ENCODE data around the gene LYPD6B. TPM values are rescaled to one million over a fixed set of nuclear protein-coding genes. Genes with fewer than 3 reads are reported as not detected.
"Not testable (repeated sequence)": the region's sequence is repeated elsewhere in the genome, so short reads cannot be mapped to it uniquely, and the experiment has no call there.

Gene LYPD6B
- total RNA-seq, 2 donors from 2014 or later: 1.4 TPM; not detected in 1

DNA sequence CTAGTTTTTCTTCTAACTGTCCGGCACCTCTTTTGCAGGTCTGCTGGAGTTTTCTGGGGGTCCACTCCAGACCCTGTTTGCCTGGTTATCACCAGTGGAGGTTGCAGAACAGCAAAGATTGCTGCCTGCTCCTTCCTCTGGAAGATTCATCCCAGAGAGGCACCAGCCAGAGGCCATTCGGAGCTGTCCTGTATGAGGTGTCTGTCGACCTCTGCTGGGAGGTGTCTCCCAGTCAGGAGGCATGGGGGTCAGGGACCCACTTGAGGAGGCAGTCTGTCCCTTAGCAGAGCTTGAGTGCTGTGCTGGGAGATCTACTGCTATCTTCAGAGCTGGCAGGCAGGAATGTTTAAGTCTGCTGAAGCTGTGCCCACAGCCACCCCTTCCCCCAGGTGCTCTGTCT, 218.4 kb downstream of the LYPD6B start:
- not testable (repeated sequence) for ATAC-seq; H3K36me3 Mint-ChIP-seq (ENCODE audit: low read depth)
- peaks cover 26% of the 10 kb centered on the region for H3K27me3 Mint-ChIP-seq

DNA sequence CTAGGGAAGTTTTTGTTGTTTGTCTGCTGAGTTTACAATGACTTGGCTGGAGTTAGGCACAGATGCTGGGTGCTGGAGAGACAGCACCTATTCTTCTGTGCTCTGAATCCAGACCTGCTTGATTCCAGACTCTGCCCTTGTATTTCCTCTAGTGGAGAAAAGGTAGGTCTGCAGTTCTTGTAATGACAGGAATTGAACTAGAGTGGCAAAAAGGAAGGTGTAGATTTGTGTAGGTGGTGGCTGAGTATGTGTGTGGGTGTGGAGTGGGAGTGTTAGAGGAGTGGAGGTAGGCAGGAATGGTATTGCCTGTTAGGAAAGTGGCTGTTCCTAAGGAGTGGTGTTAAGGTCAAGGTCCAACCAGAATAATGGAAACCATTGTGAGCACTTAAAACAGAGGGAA, 220.0 kb downstream of the LYPD6B start:
- ATAC-seq: no peak
- Mint-ChIP-seq H3K27me3 (peaks cover 30% of the 10 kb centered on the region), H3K4me1 (no peaks in the 10 kb centered on the region), H3K27ac (no peak overlapping the region), H3K4me3 (no peak overlapping the region), H3K36me3 (ENCODE audit: low read depth) (peaks cover 5% of the 10 kb centered on the region)
- no peak for DNase-seq
- H3K9me3 ChIP-seq (ENCODE audit: control insufficient read depth, low read length, poor library complexity, severe bottlenecking): no peaks in the 10 kb centered on the region

More for the DNA sequence above, 218.4 kb downstream of the LYPD6B start:
- not testable (repeated sequence) for H3K27ac Mint-ChIP-seq; H3K4me3 Mint-ChIP-seq; H3K9me3 ChIP-seq (ENCODE audit: control insufficient read depth, low read length, poor library complexity, severe bottlenecking); DNase-seq; H3K4me1 Mint-ChIP-seq

DNA sequence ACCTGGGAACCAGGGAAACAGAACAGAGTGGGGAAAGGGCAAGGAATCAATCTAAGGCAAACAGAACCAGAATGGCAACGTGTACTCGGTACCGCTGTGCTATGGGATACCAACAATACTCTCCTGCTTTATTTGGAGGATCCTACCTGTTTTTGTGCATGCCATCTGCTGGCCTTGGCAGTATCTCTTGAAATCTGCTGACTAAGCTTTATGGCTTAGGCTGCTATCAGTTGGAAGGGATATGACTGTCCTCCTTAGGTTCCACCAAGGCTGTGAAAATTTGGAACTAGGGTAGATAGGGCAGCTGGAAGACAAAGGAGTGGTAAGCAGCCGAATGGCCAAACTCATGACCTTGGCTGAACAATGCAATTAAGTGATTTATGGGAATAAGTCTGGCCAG, 220.6 kb downstream of the LYPD6B start:
- DNase-seq (no peak), ATAC-seq (no peak)
- no peaks in the 10 kb centered on the region for H3K4me1 Mint-ChIP-seq
- H3K27ac Mint-ChIP-seq: no peak overlapping the region
- H3K27me3 Mint-ChIP-seq: peaks cover 34% of the 10 kb centered on the region
- H3K36me3 Mint-ChIP-seq (ENCODE audit: low read depth): peaks cover 5% of the 10 kb centered on the region
- H3K9me3 ChIP-seq (ENCODE audit: control insufficient read depth, low read length, poor library complexity, severe bottlenecking): no peaks in the 10 kb centered on the region
- H3K4me3 Mint-ChIP-seq: no peak overlapping the region

DNA sequence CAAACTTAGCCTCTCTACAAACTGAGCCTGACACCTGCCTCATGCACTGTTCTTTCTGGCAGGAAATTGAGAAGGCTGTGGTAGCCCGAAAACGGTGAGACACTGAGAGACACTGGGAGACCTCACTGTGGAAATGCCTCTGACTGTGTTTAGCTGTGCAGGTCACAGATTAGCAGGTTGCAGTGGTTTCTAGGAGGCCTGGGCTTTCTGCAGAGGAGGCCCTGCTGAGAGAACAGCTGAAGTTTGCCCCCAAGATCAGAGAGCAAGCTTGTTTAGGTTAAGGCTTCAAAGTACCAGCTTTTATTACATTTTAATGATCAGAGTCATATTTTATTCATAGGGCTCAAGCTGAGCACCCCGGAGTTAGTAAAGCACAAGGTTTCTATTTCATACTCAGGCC, 223.2 kb downstream of the LYPD6B start:
- Mint-ChIP-seq H3K27ac (no peak overlapping the region), H3K4me3 (no peak overlapping the region), H3K36me3 (ENCODE audit: low read depth) (peaks cover 5% of the 10 kb centered on the region), H3K27me3 (peaks cover 47% of the 10 kb centered on the region), H3K4me1 (no peaks in the 10 kb centered on the region)
- ATAC-seq (no peak), DNase-seq (no peak)
- no peaks in the 10 kb centered on the region for H3K9me3 ChIP-seq (ENCODE audit: control insufficient read depth, low read length, poor library complexity, severe bottlenecking)

Other genes with a start within 250 kb of the LYPD6B start
- gene KIF5C, start 163.5 kb upstream of the LYPD6B start, total RNA-seq: 10 to 100 TPM; 32.0 to 41.6 TPM

Measured in T-helper 17 cell (primary cell).